Liver (tissue), 9 donors: Measurements from ENCODE around the gene ACSS1. TPM values are rescaled to one million over a fixed set of nuclear protein-coding genes. Genes with fewer than 3 reads are reported as not detected.

Source experiments
- DNase-seq: peaks from one replicate; pipeline ENCODE4 v3.0.0-alpha.2; 2017; ENCODE audit warnings: low spot score
- H3K27ac ChIP-seq, 2 donors: one replicate each; pipeline ENCODE4 v1.7.0; 2013; ENCODE audit warnings: inconsistent platforms in 2 of 2, low read length in 2 of 2, control low read depth in 1 of 2, low read depth in 1 of 2, mild to moderate bottlenecking in 1 of 2
- H3K27me3 ChIP-seq, 4 donors: one replicate each; pipeline versions ENCODE4 v1.6.1 to v1.7.0; 2013; ENCODE audit warnings: low read length in 3 of 4, inconsistent platforms in 1 of 4, mild to moderate bottlenecking in 1 of 4, moderate library complexity in 1 of 4; ENCODE audit not compliant: control insufficient read depth in 4 of 4, insufficient read depth in 4 of 4
- H3K36me3 ChIP-seq, 4 donors: one replicate each; pipeline versions ENCODE4 v1.6.1 to v1.7.0; 2013; ENCODE audit warnings: low read length in 3 of 4, mild to moderate bottlenecking in 3 of 4, low read depth in 1 of 4, moderate library complexity in 1 of 4; ENCODE audit not compliant: control insufficient read depth in 4 of 4, insufficient read depth in 3 of 4
- H3K4me1 ChIP-seq, 4 donors: one replicate each; pipeline versions ENCODE4 v1.6.1 to v1.7.0; 2013; ENCODE audit warnings: low read length in 3 of 4, mild to moderate bottlenecking in 3 of 4, moderate library complexity in 1 of 4; ENCODE audit not compliant: control insufficient read depth in 4 of 4, insufficient read depth in 4 of 4
- H3K4me3 ChIP-seq, 3 donors: one replicate each; pipeline versions ENCODE4 v1.6.1 to v1.7.0; 2013; ENCODE audit warnings: low read length in 3 of 3, control low read depth in 1 of 3, low read depth in 1 of 3, mild to moderate bottlenecking in 1 of 3
- H3K9ac ChIP-seq, 2 donors: one replicate each; pipeline ENCODE4 v1.7.0; 2013; ENCODE audit warnings: low read length in 2 of 2, mild to moderate bottlenecking in 2 of 2, moderate library complexity in 2 of 2, control low read depth in 1 of 2, low read depth in 1 of 2
- H3K9me3 ChIP-seq, 4 donors: one replicate each; pipeline versions ENCODE4 v1.6.1 to v1.7.0; 2013; ENCODE audit warnings: low read length in 3 of 4; ENCODE audit not compliant: control insufficient read depth in 4 of 4
- ATF3 ChIP-seq: IDR thresholded peaks from 2 replicates; pipeline ENCODE4 v1.6.1; 2016; ENCODE audit warnings: antibody characterized with exemption
- CTCF ChIP-seq: fragments of 150-350 bp; IDR thresholded peaks from 2 replicates; pipeline ENCODE4 v1.5.1; 2017; ENCODE audit warnings: improper control_type of control experiment, low read depth, low read length; ENCODE audit not compliant: missing input control
- EGR1 ChIP-seq, 2 donors: IDR thresholded peaks; 2 replicates each; pipeline ENCODE4 v1.6.1; 2016 to 2018; ENCODE audit warnings: antibody characterized with exemption in 2 of 2, low read depth in 2 of 2
- FOXA1 ChIP-seq: IDR thresholded peaks from 2 replicates; pipeline ENCODE4 v1.6.1; 2016; ENCODE audit warnings: antibody characterized with exemption
- FOXA2 ChIP-seq: IDR thresholded peaks from 2 replicates; pipeline ENCODE4 v1.6.1; 2016; ENCODE audit warnings: antibody characterized with exemption
- GABPA ChIP-seq, 2 donors: IDR thresholded peaks in 1 of 2; conservative IDR thresholded peaks in 1 of 2; 2 replicates each; pipeline ENCODE4 v1.6.1; 2016; ENCODE audit warnings: antibody characterized with exemption in 2 of 2, mild to moderate bottlenecking in 1 of 2, moderate library complexity in 1 of 2
- HNF4A ChIP-seq, 2 donors: conservative IDR thresholded peaks; 2 replicates each; pipeline ENCODE4 v1.6.1; 2016; ENCODE audit warnings: antibody characterized with exemption in 2 of 2, mild to moderate bottlenecking in 2 of 2
- HNF4G ChIP-seq: IDR thresholded peaks from 2 replicates; pipeline ENCODE4 v1.6.1; 2016; ENCODE audit warnings: antibody characterized with exemption
- JUND ChIP-seq, 2 donors: IDR thresholded peaks; 2 replicates each; pipeline ENCODE4 v1.6.1; 2016; ENCODE audit warnings: antibody characterized with exemption in 2 of 2
- MAX ChIP-seq: IDR thresholded peaks from 2 replicates; pipeline ENCODE4 v1.6.1; 2016; ENCODE audit warnings: antibody characterized with exemption
- NR2F2 ChIP-seq: IDR thresholded peaks from 2 replicates; pipeline ENCODE4 v1.6.1; 2016; ENCODE audit warnings: antibody characterized with exemption
- RAD21 ChIP-seq, 2 donors: IDR thresholded peaks; 2 replicates each; pipeline ENCODE4 v1.6.1; 2016; ENCODE audit warnings: antibody characterized with exemption in 2 of 2, mild to moderate bottlenecking in 2 of 2
- REST ChIP-seq: IDR thresholded peaks from 2 replicates; pipeline ENCODE4 v1.6.1; 2016; ENCODE audit warnings: antibody characterized with exemption, mild to moderate bottlenecking
- RXRA ChIP-seq, 2 donors: IDR thresholded peaks; 2 replicates each; pipeline ENCODE4 v1.6.1; 2017 to 2018; ENCODE audit warnings: antibody characterized with exemption in 2 of 2, mild to moderate bottlenecking in 1 of 2
- SP1 ChIP-seq: IDR thresholded peaks from 2 replicates; pipeline ENCODE4 v1.6.1; 2018; ENCODE audit warnings: antibody characterized with exemption, mild to moderate bottlenecking
- TAF1 ChIP-seq: conservative IDR thresholded peaks from 2 replicates; pipeline ENCODE4 v1.6.1; 2016; ENCODE audit warnings: antibody characterized with exemption, mild to moderate bottlenecking
- YY1 ChIP-seq: IDR thresholded peaks from 2 replicates; pipeline ENCODE4 v1.6.1; 2016; ENCODE audit warnings: antibody characterized with exemption, mild to moderate bottlenecking
- WGBS: extraction: QIAGEN DNeasy Blood & Tissue Kit; methylation state at CpG from one replicate; pipeline ENCODE4 v1.1.7; 2013; 5-methylcytosine and 5-hydroxymethylcytosine counted together
- polyA plus RNA-seq, 2 donors: library from polyadenylated mRNA; stranded (reverse) in 1 of 2; unstranded in 1 of 2; fragments of 200-250 nt in 1 of 2; fragments of >200 nt in 1 of 2; fragmentation: Nextera tagmentation in 1 of 2; extraction: Ambion mirVana in 1 of 2; gene quantifications; one replicate each; pipeline versions ENCODE4 v1.2.1 to v1.2.3, GENCODE V29; 2013 to 2015
- total RNA-seq, 2 donors: library from RNA; depleted of rRNA; stranded (reverse); fragments of >200 nt; gene quantifications; one replicate each; pipeline ENCODE4 v1.2.3, GENCODE V29; 2014
- donor health status: healthy.
- donor health status: healthy.
- donor health status: healthy.
- donor health status: healthy.
- donor health status: healthy.

ACSS1 gene
- total and polyA plus RNA-seq, 4 donors = 5.3 to 87.5 (median 22.1) TPM

- WGBS = 96% methylated on average over 21 of the region's 21 CpGs
- H3K27me3 ChIP-seq = no peaks in the 10 kb centered on the region
- H3K27ac ChIP-seq = no peak overlapping the region
- H3K4me3 ChIP-seq = no peak overlapping the region
- no peak for DNase-seq
- H3K9me3 ChIP-seq = no peaks in the 10 kb centered on the region
- H3K4me1 ChIP-seq = peaks cover 10 to 43% (median 29%) of the 10 kb centered on the region in 4 donors
- TF ChIP-seq RXRA (IDR thresholded peaks at IDR 0.05) (no peak), CTCF (no peak), REST (no peak), HNF4A (conservative IDR thresholded peaks at IDR 0.05) (no peak), YY1 (no peak), JUND (IDR thresholded peaks at IDR 0.05) (no peak), SP1 (no peak), FOXA2 (no peak), NR2F2 (no peak), RAD21 (IDR thresholded peaks at IDR 0.05) (no peak), MAX (no peak)
- H3K36me3 ChIP-seq = no peaks in the 10 kb centered on the region
- no peak overlapping the region for H3K9ac ChIP-seq
Observed at GRCh38 chr20:25012616-25013189, 45.2 kb downstream of the ACSS1 start.

- Histone ChIP-seq H3K4me3 (no peak overlapping the region), H3K9ac (no peak overlapping the region), H3K4me1 (peaks cover 9 to 38% (median 29%) of the 10 kb centered on the region in 4 donors), H3K27me3 (no peaks in the 10 kb centered on the region), H3K27ac (peak overlapping the region; percentile 14 to 55), H3K36me3 (no peaks in the 10 kb centered on the region), H3K9me3 (no peaks in the 10 kb centered on the region)
- no peak for DNase-seq
- WGBS = 49% methylated on average over 12 of the region's 12 CpGs
- TF ChIP-seq SP1 (peak; percentile 99), GABPA (IDR thresholded peaks at IDR 0.05 in 1 of 2, conservative IDR thresholded peaks at IDR 0.05 in 1 of 2) (peak in 1 of 2 donors; percentile 39), RXRA (IDR thresholded peaks at IDR 0.05) (peak; percentile 100), HNF4G (peak; percentile 60), MAX (peak; percentile 95), HNF4A (conservative IDR thresholded peaks at IDR 0.05) (peak; percentile 90 to 94), ATF3 (peak; percentile 51), RAD21 (IDR thresholded peaks at IDR 0.05) (peak in 1 of 2 donors; percentile 64), CTCF (no peak), FOXA2 (no peak), FOXA1 (no peak), REST (peak; percentile 48), NR2F2 (peak; percentile 92), YY1 (no peak), JUND (IDR thresholded peaks at IDR 0.05) (peak; percentile 64 to 81), EGR1 (IDR thresholded peaks at IDR 0.05; ENCODE audit: low read depth in 2 of 2) (peak in 1 of 2 donors; percentile 80), TAF1 (no peak)
Observed at GRCh38 chr20:25011831-25012241, 46.1 kb downstream of the ACSS1 start.
